HG03571 (cell line): ENCODE measurements around the gene PPP1R9A.

ENCODE experiments used
- ATAC-seq: cut with Tn5 transposase; IDR thresholded peaks from one replicate; pipeline ENCODE4 v1.9.1; 2021; ENCODE audit not compliant: unreplicated experiment

The PPP1R9A gene

GRCh38 chr7:95026421-95027072, 119.2 kb downstream of the PPP1R9A start:
- ATAC-seq = no peak

DNA sequence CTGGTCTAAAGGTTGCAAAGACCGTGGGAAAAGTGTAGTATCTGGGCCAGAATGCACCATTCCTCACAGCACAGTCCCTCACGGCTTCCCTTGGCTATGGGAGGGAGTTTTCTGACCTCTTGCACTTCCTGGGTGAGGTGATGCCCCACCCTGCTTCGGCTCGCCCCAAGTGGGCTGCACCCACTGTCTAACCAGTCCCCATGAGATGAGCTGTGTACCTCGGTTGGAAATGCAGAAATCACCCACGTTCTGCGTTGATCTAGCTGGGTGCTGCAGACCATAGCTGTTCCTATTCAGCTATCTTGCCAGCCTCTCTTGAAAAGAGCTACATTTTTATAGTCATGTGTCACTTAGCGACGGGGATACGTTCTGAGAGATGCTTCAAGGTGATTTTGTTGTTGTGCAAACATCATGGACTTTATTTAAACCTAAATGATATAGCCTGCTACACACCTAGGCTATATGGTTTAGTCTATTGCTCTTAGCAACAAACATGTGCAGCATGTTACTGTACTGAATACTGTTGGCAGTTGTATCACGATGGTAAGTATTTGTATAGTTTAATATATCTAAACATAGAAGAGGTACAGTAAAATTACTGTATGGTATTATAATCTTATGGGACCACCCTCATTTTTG, 120.0 kb downstream of the PPP1R9A start:
- no peak for ATAC-seq

DNA sequence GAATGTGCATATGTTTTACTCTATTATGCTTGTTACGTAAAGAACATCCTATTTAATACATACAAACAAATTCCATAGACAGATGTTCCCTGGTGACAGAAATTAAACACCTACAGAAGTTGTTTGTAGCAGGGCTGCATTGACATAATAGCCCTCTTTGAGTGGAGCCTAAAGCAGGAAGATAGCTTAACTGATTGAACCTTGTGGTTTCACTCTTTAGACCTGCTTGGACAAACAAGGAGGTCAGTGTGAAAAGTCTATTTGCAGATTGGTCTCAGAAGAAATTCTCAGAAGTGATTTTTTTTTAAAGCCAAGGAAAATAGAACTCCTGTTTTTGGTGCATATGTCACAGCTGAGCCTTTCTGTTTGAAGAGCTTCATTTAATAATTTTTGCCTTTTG, 121.3 kb downstream of the PPP1R9A start:
- ATAC-seq = no peak

GRCh38 chr7:95035295-95035694, 127.9 kb downstream of the PPP1R9A start:
- ATAC-seq = no peak

GRCh38 chr7:95041031-95041430, 133.6 kb downstream of the PPP1R9A start:
- no peak for ATAC-seq

GRCh38 chr7:95045236-95045923, 138.0 kb downstream of the PPP1R9A start:
- no peak for ATAC-seq

GRCh38 chr7:95046494-95047240, 139.3 kb downstream of the PPP1R9A start:
- ATAC-seq = no peak

GRCh38 chr7:95047291-95047690, 139.9 kb downstream of the PPP1R9A start:
- ATAC-seq = no peak

GRCh38 chr7:95052566-95053094, 145.2 kb downstream of the PPP1R9A start:
- ATAC-seq = no peak

GRCh38 chr7:95054386-95054785, 147.0 kb downstream of the PPP1R9A start:
- no peak for ATAC-seq

- no peak for ATAC-seq
Measured at GRCh38 chr7:95055295-95055694, 147.9 kb downstream of the PPP1R9A start.

GRCh38 chr7:95056107-95056739, 148.8 kb downstream of the PPP1R9A start:
- ATAC-seq = no peak

DNA sequence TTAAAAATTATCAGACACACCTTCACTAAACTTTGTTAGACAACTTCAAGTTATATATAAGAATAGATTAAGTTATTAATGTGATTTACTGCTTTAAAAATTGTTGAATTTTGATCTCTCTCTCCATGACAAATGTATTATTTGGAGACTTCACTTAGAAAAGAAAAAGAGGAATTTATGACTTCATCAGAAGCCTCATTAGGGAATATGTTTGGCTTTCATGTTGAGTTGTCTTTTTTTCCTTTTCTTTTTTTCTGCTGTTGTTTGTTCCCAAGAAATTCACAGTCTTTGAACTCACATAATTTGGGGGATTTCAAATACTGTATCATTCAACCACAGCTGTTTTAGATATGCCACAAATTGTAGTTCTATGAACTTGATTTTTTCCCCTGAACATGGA, 149.5 kb downstream of the PPP1R9A start:
- no peak for ATAC-seq

GRCh38 chr7:95059842-95060313, 152.5 kb downstream of the PPP1R9A start:
- ATAC-seq = no peak

GRCh38 chr7:95062901-95063300, 155.5 kb downstream of the PPP1R9A start:
- no peak for ATAC-seq

DNA sequence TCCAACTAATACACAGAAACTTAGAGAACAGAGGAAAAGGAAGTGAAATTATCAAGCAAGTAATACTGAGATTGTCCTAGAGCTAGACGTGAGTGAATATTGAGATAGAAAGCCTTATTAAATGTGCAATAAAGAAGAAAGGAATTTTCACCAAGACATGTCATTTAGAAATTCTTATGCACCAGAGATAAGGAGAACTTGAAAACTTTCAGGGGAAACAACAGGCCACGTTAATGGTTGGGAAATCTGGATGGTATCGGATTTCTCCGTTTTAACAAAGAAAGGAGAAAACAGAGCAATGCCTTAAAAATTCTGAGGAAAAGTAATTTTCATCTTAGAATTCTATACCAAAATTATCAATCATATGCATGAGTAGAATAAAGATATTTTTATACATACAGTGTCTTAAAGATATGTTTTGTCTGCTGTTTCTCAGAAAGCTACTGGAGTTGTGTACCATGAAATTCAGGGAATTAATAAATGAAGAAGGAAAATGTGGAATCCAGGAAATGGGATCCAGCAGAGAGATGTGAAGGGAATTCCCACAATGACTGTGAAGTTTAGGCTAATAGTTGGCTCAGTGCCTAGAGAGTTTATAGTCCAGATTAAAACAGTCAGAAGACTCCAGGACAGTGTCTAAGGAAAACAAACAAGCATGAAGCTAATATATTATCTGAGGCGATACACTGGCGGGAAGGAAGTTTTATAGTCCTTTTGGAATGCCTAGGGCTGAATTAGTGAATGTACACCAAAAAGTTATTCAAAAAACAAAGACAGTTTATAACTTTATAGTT, 159.5 kb downstream of the PPP1R9A start:
- no peak for ATAC-seq

GRCh38 chr7:95088536-95089215, 181.3 kb downstream of the PPP1R9A start:
- ATAC-seq = no peak

DNA sequence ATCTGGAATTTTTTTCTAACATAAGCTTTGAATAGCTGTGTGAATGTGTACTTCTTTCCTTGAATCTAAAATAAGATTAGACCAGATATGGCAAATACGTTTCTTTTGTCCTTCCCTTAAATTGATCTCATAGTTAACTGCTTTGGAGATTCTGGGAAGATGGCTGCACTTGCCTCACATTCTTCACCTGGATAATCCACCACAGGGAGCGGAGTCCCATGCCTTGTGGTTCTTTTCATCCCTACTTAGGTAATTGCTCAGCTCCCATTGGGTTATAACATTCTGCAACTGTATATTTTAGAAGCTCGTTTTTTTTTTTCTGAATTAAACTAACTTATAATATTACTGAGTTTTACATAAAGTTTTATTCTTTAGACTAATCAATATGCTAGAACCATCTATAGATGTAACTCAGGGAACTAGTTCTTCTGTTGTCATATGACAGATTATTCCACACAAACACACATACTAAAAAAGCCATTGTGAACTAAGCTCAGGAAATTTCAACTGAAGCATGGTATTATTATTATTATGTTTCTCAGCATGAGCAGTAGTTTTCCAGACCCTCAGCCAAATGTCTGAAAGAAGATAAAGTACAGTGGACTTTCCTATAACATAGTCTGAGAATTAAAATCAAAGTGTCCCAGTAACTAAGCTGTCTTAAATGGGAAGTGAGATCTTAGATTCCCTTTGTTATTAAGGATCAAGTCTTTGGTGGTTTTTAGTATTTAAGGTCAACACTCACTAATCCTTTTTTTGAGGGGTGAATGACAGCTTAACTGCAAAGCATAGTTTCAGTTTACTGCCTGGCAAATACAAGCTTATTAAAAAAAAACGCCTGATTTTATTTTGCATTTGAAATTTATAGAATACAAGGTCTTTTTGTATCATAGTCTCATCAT, 182.3 kb downstream of the PPP1R9A start:
- no peak for ATAC-seq
